Endothelial cell of umbilical vein (primary cell): ENCODE results near the gene DENND4C. TPM values are rescaled to one million over a fixed set of nuclear protein-coding genes. Genes with fewer than 3 reads are reported as not detected.

Source experiments
- BruUV-seq: library from RNA; stranded (reverse); fragments of 400-500 nt; replicated peaks from 2 replicates; lab custom pipeline; 2021; lab: Mats Ljungman, UMichigan
- CTCF ChIA-PET: fragments of 300-600, 350-600 bp; sonication (Branson Sonifier 250); formaldehyde crosslinking; loops from one replicate; lab custom pipeline; 2021; ENCODE audit warnings: antibody characterized with exemption, inconsistent platforms; lab: Charles Lee
- POLR2A ChIA-PET: fragments of 300-600, 350-600 bp; sonication (Branson Sonifier 250); formaldehyde crosslinking; loops from one replicate; lab custom pipeline; 2021; ENCODE audit warnings: antibody characterized with exemption, inconsistent platforms; lab: Charles Lee
- DNase-seq: peaks from one replicate; pipeline ENCODE4 v3.0.0-alpha.2; 2011; ENCODE audit warnings: low read depth, low spot score
- FAIRE-seq: peaks from 2 replicates; lab custom pipeline; 2011; peaks lifted over from hg19 to GRCh38; lab: Jason Lieb, UNC
- H2AFZ ChIP-seq: 2 replicates; pipeline ENCODE4 v1.6.0; 2012; ENCODE audit warnings: low read depth, low read length, control low read depth, inconsistent platforms
- H3K27ac ChIP-seq: 2 replicates; pipeline ENCODE4 v1.5.1; 2011; ENCODE audit warnings: low read depth, mild to moderate bottlenecking, control low read depth, low read length, moderate library complexity; ENCODE audit not compliant: insufficient read depth
- H3K27me3 ChIP-seq, 2 experiments: 2 replicates each; pipeline versions ENCODE4 v1.6.0 to v1.6.1; 2011; ENCODE audit warnings: low read length in 2 of 2, mixed read lengths in 1 of 2; ENCODE audit not compliant: control insufficient read depth in 2 of 2, insufficient read depth in 2 of 2
- H3K36me3 ChIP-seq, 2 experiments: 2 replicates in 1 of 2; 3 replicates in 1 of 2; pipeline ENCODE4 v1.5.1; 2011; ENCODE audit warnings: low read length in 2 of 2, mild to moderate bottlenecking in 1 of 2, moderate library complexity in 1 of 2; ENCODE audit not compliant: control insufficient read depth in 2 of 2, insufficient read depth in 2 of 2; ENCODE audit errors: extremely low read depth in 1 of 2
- H3K4me1 ChIP-seq: 3 replicates; pipeline ENCODE4 v1.5.1; 2011; ENCODE audit warnings: mild to moderate bottlenecking, low read length; ENCODE audit not compliant: control insufficient read depth, insufficient read depth; ENCODE audit errors: extremely low read depth
- H3K4me2 ChIP-seq: 2 replicates; pipeline ENCODE4 v1.6.1; 2011; ENCODE audit warnings: low read length, control low read depth, mixed read lengths; ENCODE audit not compliant: insufficient read depth
- H3K4me3 ChIP-seq, 3 experiments: fragments of 200-600 bp in 1 of 3; sonication (generic), shearing (Covaris generic) in 1 of 3; replicated peaks in 1 of 3; 2 replicates each; pipeline ENCODE4 v1.5.1; 2011 to 2016; ENCODE audit warnings: control low read depth in 3 of 3, low read length in 3 of 3, mild to moderate bottlenecking in 2 of 3, inconsistent platforms in 1 of 3, low read depth in 1 of 3, moderate library complexity in 1 of 3; ENCODE audit not compliant: insufficient read depth in 1 of 3
- H3K79me2 ChIP-seq: 2 replicates; pipeline ENCODE4 v1.6.0; 2012; ENCODE audit warnings: low read length, inconsistent platforms; ENCODE audit not compliant: control insufficient read depth, insufficient read depth
- H3K9ac ChIP-seq: replicated peaks from 2 replicates; pipeline ENCODE3; 2011; ENCODE audit warnings: low read length, control low read depth; ENCODE audit not compliant: insufficient read depth; ENCODE audit errors: extremely low read depth
- H3K9me1 ChIP-seq: replicated peaks from 3 replicates; pipeline ENCODE4 v1.6.0; 2011; ENCODE audit warnings: mild to moderate bottlenecking, low read length; ENCODE audit not compliant: control insufficient read depth, insufficient read depth; ENCODE audit errors: extremely low read depth
- H3K9me3 ChIP-seq: replicated peaks from 2 replicates; pipeline ENCODE4 v1.5.1; 2012; ENCODE audit warnings: low read length, inconsistent platforms; ENCODE audit not compliant: control insufficient read depth, insufficient read depth
- H4K20me1 ChIP-seq: replicated peaks from 2 replicates; pipeline ENCODE3; 2011; ENCODE audit warnings: mild to moderate bottlenecking, low read length; ENCODE audit not compliant: control insufficient read depth, insufficient read depth; ENCODE audit errors: extremely low read depth
- EZH2 ChIP-seq: IDR thresholded peaks from 2 replicates; pipeline ENCODE4 v1.6.1; 2012; ENCODE audit warnings: borderline replicate concordance, low read depth, mild to moderate bottlenecking, moderate library complexity, low read length, inconsistent platforms; ENCODE audit not compliant: severe bottlenecking
- FOS ChIP-seq: IDR thresholded peaks from 2 replicates; pipeline ENCODE4 v1.6.1; 2011; ENCODE audit warnings: mild to moderate bottlenecking, low read length, moderate library complexity, borderline replicate concordance; ENCODE audit not compliant: insufficient read depth
- GATA2 ChIP-seq: IDR thresholded peaks from 2 replicates; pipeline ENCODE4 v1.7.0; 2011; ENCODE audit warnings: low read depth, mild to moderate bottlenecking, moderate library complexity, mixed read lengths, low read length; ENCODE audit not compliant: insufficient read length, insufficient read depth
- JUN ChIP-seq: IDR thresholded peaks from 2 replicates; pipeline ENCODE4 v1.6.1; 2011; ENCODE audit warnings: borderline replicate concordance, low read depth; ENCODE audit not compliant: insufficient read length, insufficient read depth
- MYC ChIP-seq: IDR thresholded peaks from one replicate; pipeline ENCODE4 v1.6.1; 2011; ENCODE audit warnings: mild to moderate bottlenecking, low read depth, low read length
- POLR2A ChIP-seq: IDR thresholded peaks from 2 replicates; pipeline ENCODE4 v1.6.1; 2012; ENCODE audit warnings: low read depth, mild to moderate bottlenecking, control low read depth, low read length
- POLR2AphosphoS5 ChIP-seq: IDR thresholded peaks from 2 replicates; pipeline ENCODE4 v1.6.1; 2012; ENCODE audit warnings: low read depth, mild to moderate bottlenecking, control low read depth, low read length, moderate library complexity; ENCODE audit not compliant: insufficient read depth
- dilution Hi-C: fragments of 300-500 bp; cut with MboI; formaldehyde crosslinking; loops from one replicate; pipeline ENCODE4 v1.15.0; 2019; ENCODE audit warnings: low sequenced_read_pairs; ENCODE audit not compliant: extremely low pct_ligation_motif_present
- intact Hi-C: fragments of 100-400 bp; cut with micrococcal nuclease; formaldehyde crosslinking; loops from one replicate; pipeline ENCODE4 v1.10.0; 2022
- polyA plus RNA-seq, 4 experiments: library from polyadenylated mRNA; depleted of rRNA in 3 of 4; stranded (reverse) in 3 of 4; unstranded in 1 of 4; fragments of >200 nt; gene quantifications; 2 replicates each; pipeline versions ENCODE4 v1.2.1 to v1.2.3, GENCODE V29; 2011 to 2012; ENCODE audit warnings: missing spikeins in 1 of 4
- total RNA-seq: library from RNA; stranded (reverse); gene quantifications from 2 replicates; pipeline ENCODE4 v1.2.3, GENCODE V29; 2021
- TF ChIP-seq, protein P1 (sequence below): IDR thresholded peaks from 2 replicates; pipeline ENCODE4 v1.6.1; 2011; ENCODE audit not compliant: insufficient read depth, insufficient read length
- TF ChIP-seq, protein P2 (sequence below), 2 donors: IDR thresholded peaks; 1 replicate in 1 of 2; 2 replicates in 1 of 2; pipeline ENCODE4 v1.5.1; 2011; ENCODE audit warnings: low read length in 2 of 2, mild to moderate bottlenecking in 2 of 2, moderate library complexity in 2 of 2, control low read depth in 1 of 2, inconsistent platforms in 1 of 2, low read depth in 1 of 2; ENCODE audit not compliant: insufficient read depth in 1 of 2; ENCODE audit errors: extremely low read depth in 1 of 2

DENND4C gene
- total and polyA plus RNA-seq, 2 donors (not counting 3 experiments of a cell fraction or from before 2014, with no cell fraction given) = 9.6 to 36.8 TPM

DNA sequence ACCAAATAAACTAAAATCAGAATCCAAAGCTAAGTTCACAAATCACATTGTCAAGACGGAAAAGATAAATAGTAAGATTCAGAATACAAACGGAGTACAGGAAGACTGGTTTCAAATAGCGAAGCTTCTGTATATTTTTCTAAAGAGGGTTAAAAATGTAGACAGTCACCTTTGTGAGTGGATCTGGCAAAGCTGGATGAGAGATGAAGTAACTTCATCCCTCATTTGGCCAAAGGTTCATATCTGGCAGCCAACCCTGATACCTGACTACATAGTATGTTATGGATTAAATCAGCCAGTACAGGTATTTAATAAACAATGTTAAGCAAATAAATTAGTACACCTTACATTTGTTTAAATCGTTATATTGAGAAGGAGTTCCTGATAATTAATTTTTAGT is 21.3 kb upstream of the DENND4C start:
- no peak for FAIRE-seq
- Histone ChIP-seq H3K9me3 (no peaks in the 10 kb centered on the region), H3K4me3 (no peak overlapping the region), H3K9ac (no peak overlapping the region), H3K27ac (no peak overlapping the region), H4K20me1 (no peaks in the 10 kb centered on the region), H3K4me2 (no peak overlapping the region), H3K9me1 (no peaks in the 10 kb centered on the region), H3K4me1 (no peaks in the 10 kb centered on the region), H3K27me3 (no peaks in the 10 kb centered on the region), H3K36me3 (no peaks in the 10 kb centered on the region), H3K79me2 (no peaks in the 10 kb centered on the region), H2AFZ (no peak overlapping the region)
- BruUV-seq = no TSS peak
- DNase-seq = no peak
- CTCF ChIA-PET = no interaction called here
- intact Hi-C loops (no loop called here), dilution Hi-C loops (no loop called here)
- no peak for TF ChIP-seq MYC
- TF ChIP-seq, protein P1, sequence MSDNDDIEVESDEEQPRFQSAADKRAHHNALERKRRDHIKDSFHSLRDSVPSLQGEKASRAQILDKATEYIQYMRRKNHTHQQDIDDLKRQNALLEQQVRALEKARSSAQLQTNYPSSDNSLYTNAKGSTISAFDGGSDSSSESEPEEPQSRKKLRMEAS = no peak
- no peak for TF ChIP-seq JUN
- TF ChIP-seq GATA2 = no peak
- no peak for TF ChIP-seq POLR2AphosphoS5
- TF ChIP-seq POLR2A = no peak
- TF ChIP-seq FOS = no peak
- TF ChIP-seq, protein P2, sequence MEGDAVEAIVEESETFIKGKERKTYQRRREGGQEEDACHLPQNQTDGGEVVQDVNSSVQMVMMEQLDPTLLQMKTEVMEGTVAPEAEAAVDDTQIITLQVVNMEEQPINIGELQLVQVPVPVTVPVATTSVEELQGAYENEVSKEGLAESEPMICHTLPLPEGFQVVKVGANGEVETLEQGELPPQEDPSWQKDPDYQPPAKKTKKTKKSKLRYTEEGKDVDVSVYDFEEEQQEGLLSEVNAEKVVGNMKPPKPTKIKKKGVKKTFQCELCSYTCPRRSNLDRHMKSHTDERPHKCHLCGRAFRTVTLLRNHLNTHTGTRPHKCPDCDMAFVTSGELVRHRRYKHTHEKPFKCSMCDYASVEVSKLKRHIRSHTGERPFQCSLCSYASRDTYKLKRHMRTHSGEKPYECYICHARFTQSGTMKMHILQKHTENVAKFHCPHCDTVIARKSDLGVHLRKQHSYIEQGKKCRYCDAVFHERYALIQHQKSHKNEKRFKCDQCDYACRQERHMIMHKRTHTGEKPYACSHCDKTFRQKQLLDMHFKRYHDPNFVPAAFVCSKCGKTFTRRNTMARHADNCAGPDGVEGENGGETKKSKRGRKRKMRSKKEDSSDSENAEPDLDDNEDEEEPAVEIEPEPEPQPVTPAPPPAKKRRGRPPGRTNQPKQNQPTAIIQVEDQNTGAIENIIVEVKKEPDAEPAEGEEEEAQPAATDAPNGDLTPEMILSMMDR (IDR thresholded peaks at IDR 0.05; ENCODE audit: extremely low read depth in 1 of 2, insufficient read depth in 1 of 2, low read depth in 1 of 2, low read length in 2 of 2) = no peak
- TF ChIP-seq EZH2 = no peak
- POLR2A ChIA-PET = no interaction called here
